DND-41 (cell line): Measurements from ENCODE around the gene C3orf20.

Experiments
- ATAC-seq: fragments of 200-7000 bp; cut with Tn5 transposase; 3 replicates; pipeline ENCODE4 v1.9.1; 2021; ENCODE audit warnings: low read depth; ENCODE audit not compliant: insufficient read depth
- DNase-seq: peaks from one replicate; pipeline ENCODE4 v3.0.0-alpha.2; 2020
- H2AFZ ChIP-seq: 2 replicates; pipeline ENCODE4 v1.6.0; 2012; ENCODE audit warnings: low read depth, low read length
- H3K27ac ChIP-seq: 2 replicates; pipeline ENCODE4 v1.5.1; 2012; ENCODE audit warnings: low read length, inconsistent platforms
- H3K27me3 ChIP-seq: fragments of 200-600 bp; sonication (generic); 2 replicates; pipeline ENCODE4 v1.6.0; 2012; ENCODE audit warnings: low read length, mild to moderate bottlenecking, inconsistent platforms; ENCODE audit not compliant: insufficient read depth, poor library complexity
- H3K36me3 ChIP-seq: 2 replicates; pipeline ENCODE4 v1.5.1; 2012; ENCODE audit warnings: low read length, inconsistent platforms; ENCODE audit not compliant: insufficient read depth
- H3K4me1 ChIP-seq: 2 replicates; pipeline ENCODE4 v1.5.1; 2012; ENCODE audit warnings: mild to moderate bottlenecking, low read length; ENCODE audit not compliant: insufficient read depth
- H3K4me2 ChIP-seq: 2 replicates; pipeline ENCODE4 v1.6.0; 2012; ENCODE audit warnings: mild to moderate bottlenecking, moderate library complexity, low read length, inconsistent platforms; ENCODE audit not compliant: insufficient read depth
- H3K4me3 ChIP-seq, 2 experiments: fragments of 200-600 bp in 1 of 2; shearing (Covaris generic) in 1 of 2; 2 replicates each; pipeline ENCODE4 v1.5.1; 2012 to 2016; ENCODE audit warnings: inconsistent platforms in 2 of 2, low read length in 2 of 2, mild to moderate bottlenecking in 2 of 2, low read depth in 1 of 2, moderate library complexity in 1 of 2
- H3K79me2 ChIP-seq: 2 replicates; pipeline ENCODE4 v1.6.0; 2012; ENCODE audit warnings: low read length, inconsistent platforms; ENCODE audit not compliant: insufficient read depth
- H3K9ac ChIP-seq: 2 replicates; pipeline ENCODE4 v1.6.0; 2012; ENCODE audit warnings: low read depth, mild to moderate bottlenecking, inconsistent platforms, low read length, moderate library complexity
- H3K9me3 ChIP-seq: 2 replicates; pipeline ENCODE4 v1.5.1; 2012; ENCODE audit warnings: low read length, moderate library complexity, mild to moderate bottlenecking, inconsistent platforms; ENCODE audit not compliant: insufficient read depth, severe bottlenecking
- H4K20me1 ChIP-seq: 2 replicates; pipeline ENCODE4 v1.6.0; 2012; ENCODE audit warnings: low read length; ENCODE audit not compliant: insufficient read depth
- EZH2 ChIP-seq: IDR thresholded peaks from 3 replicates; pipeline ENCODE4 v1.6.1; 2012; ENCODE audit warnings: borderline replicate concordance, low read depth, mild to moderate bottlenecking, moderate library complexity, low read length, inconsistent platforms; ENCODE audit not compliant: severe bottlenecking
- TF ChIP-seq, protein P1 (sequence below): IDR thresholded peaks from 2 replicates; pipeline ENCODE4 v1.5.1; 2012; ENCODE audit warnings: borderline replicate concordance, low read length, moderate library complexity, mild to moderate bottlenecking; ENCODE audit not compliant: poor library complexity, severe bottlenecking; ENCODE audit errors: extremely low read depth

The C3orf20 gene

GRCh38 chr3:14770591-14770990 is 95.7 kb downstream of the C3orf20 start:
- no peak overlapping the region for H3K9ac ChIP-seq
- H3K4me3 ChIP-seq, result no peak overlapping the region
- DNase-seq, result no peak
- ATAC-seq, result no peak
- no peaks in the 10 kb centered on the region for H3K9me3 ChIP-seq
- TF ChIP-seq EZH2, result no peak
- TF ChIP-seq, protein P1, sequence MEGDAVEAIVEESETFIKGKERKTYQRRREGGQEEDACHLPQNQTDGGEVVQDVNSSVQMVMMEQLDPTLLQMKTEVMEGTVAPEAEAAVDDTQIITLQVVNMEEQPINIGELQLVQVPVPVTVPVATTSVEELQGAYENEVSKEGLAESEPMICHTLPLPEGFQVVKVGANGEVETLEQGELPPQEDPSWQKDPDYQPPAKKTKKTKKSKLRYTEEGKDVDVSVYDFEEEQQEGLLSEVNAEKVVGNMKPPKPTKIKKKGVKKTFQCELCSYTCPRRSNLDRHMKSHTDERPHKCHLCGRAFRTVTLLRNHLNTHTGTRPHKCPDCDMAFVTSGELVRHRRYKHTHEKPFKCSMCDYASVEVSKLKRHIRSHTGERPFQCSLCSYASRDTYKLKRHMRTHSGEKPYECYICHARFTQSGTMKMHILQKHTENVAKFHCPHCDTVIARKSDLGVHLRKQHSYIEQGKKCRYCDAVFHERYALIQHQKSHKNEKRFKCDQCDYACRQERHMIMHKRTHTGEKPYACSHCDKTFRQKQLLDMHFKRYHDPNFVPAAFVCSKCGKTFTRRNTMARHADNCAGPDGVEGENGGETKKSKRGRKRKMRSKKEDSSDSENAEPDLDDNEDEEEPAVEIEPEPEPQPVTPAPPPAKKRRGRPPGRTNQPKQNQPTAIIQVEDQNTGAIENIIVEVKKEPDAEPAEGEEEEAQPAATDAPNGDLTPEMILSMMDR, result no peak
- no peaks in the 10 kb centered on the region for H3K79me2 ChIP-seq
- H4K20me1 ChIP-seq, result no peaks in the 10 kb centered on the region
- no peak overlapping the region; the same call in 1 of the 2 replicates for H3K27ac ChIP-seq
- H2AFZ ChIP-seq, result no peak overlapping the region
- no peak overlapping the region for H3K4me2 ChIP-seq
- H3K4me1 ChIP-seq, result peaks cover 21% of the 10 kb centered on the region
- H3K36me3 ChIP-seq, result no peaks in the 10 kb centered on the region
- no peaks in the 10 kb centered on the region for H3K27me3 ChIP-seq

- no peak for TF ChIP-seq EZH2
- TF ChIP-seq, protein P1, result no peak
- no peak for ATAC-seq
- H3K36me3 ChIP-seq, result no peaks in the 10 kb centered on the region
- H3K4me1 ChIP-seq, result peaks cover 15% of the 10 kb centered on the region
- no peak overlapping the region for H3K4me2 ChIP-seq
- H3K27ac ChIP-seq, result no peak overlapping the region
- no peak overlapping the region for H2AFZ ChIP-seq
- H3K27me3 ChIP-seq, result no peaks in the 10 kb centered on the region
- H3K9ac ChIP-seq, result no peak overlapping the region
- no peaks in the 10 kb centered on the region for H3K9me3 ChIP-seq
- no peaks in the 10 kb centered on the region for H3K79me2 ChIP-seq
- H4K20me1 ChIP-seq, result no peaks in the 10 kb centered on the region
- no peak for DNase-seq
- no peak overlapping the region for H3K4me3 ChIP-seq
Observed at GRCh38 chr3:14771593-14772497, 96.9 kb downstream of the C3orf20 start.

- no peak overlapping the region for H3K4me3 ChIP-seq
- H3K36me3 ChIP-seq, result no peaks in the 10 kb centered on the region
- H3K27ac ChIP-seq, result no peak overlapping the region
- DNase-seq, result no peak
- H4K20me1 ChIP-seq, result no peaks in the 10 kb centered on the region
- no peaks in the 10 kb centered on the region for H3K79me2 ChIP-seq
- peaks cover 7% of the 10 kb centered on the region; the same call in 1 of the 2 replicates for H3K4me1 ChIP-seq
- no peak overlapping the region for H2AFZ ChIP-seq
- H3K9me3 ChIP-seq, result no peaks in the 10 kb centered on the region
- H3K27me3 ChIP-seq, result no peaks in the 10 kb centered on the region
- no peak overlapping the region for H3K4me2 ChIP-seq
- TF ChIP-seq EZH2, result no peak
- TF ChIP-seq, protein P1, result no peak
- no peak overlapping the region for H3K9ac ChIP-seq
- ATAC-seq, result no peak
Observed at GRCh38 chr3:14772533-14773138, 97.7 kb downstream of the C3orf20 start.
